GM21515 (cell line): Measurements from ENCODE around the gene RAP1GAP.

Experiments used
- ATAC-seq: cut with Tn5 transposase; IDR thresholded peaks from one replicate; pipeline ENCODE4 v1.9.1; 2021; ENCODE audit not compliant: unreplicated experiment

Gene RAP1GAP

GRCh38 chr1:21553116-21553926 is 115.8 kb downstream of the RAP1GAP start:
- no peak for ATAC-seq

GRCh38 chr1:21552715-21553114 is 116.4 kb downstream of the RAP1GAP start:
- no peak for ATAC-seq

DNA sequence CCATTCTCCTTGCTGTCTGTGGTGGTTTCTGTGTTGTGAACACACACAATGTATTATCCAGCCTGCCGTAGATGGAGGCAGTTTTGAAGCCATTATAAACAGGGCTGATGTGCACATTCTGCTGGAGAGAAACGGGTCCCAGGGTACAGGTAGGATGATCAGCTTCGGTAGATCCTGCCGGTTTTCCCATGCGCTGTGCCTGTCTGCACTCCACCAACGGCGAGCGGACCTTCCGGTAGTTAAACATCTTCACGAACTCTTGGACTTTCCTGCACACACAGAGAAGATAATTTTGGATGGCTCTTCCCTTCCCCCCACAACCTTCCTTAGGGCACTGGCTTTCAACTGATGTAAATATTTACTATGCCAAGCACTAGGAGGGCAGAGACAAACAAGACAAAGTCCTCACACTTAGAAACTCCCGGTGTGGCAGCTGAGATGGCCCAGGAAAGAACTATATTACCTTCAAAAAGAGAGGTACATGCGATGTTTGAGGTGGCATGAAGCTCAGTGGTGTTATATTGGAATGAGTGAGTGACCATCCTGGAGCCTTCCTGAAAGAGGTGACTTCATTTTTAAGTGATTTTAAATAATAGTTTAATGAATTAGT is 118.2 kb downstream of the RAP1GAP start:
- no peak for ATAC-seq

DNA sequence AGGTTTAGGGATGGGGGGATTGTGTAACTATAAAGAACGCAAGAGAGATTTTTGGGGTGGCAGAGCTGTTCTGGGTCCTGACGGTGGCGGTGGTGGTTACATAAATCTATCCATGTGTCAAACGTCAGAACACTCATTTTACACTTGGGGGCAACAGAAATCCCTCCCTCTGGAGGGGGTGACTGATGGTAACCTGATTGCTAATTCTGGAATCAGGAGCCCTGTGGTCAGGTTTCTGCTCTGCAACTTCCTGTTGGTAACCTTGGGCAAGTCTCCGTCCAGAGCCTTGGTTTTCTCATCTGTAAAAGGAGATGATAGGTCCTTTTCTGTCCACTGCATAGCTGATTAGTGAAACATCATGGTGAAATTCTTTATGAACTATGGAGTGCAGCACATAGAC is 119.1 kb downstream of the RAP1GAP start:
- no peak for ATAC-seq

DNA sequence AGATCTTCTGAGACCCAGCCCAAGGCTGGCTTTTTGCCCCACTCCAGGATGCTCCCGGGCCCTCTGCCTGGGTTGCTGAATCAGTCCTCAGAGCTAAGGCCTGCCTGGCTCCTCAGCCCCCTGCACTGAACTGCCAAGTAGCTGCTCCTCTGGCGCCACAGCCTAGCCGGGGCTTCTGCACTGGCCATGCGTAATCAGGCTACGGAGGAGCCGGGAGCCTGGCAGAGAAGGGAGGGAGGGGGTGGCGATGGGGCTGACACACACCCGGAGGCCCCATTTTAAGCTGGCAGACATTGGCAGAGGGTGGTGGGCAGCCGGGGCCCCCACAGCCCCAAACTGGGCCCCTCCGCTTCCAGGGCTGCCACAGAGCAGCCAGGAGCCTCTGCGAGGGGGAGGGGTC is 121.3 kb downstream of the RAP1GAP start:
- no peak for ATAC-seq
